Heart left ventricle (tissue), 13 donors: ENCODE data around the gene MCF2L.

Experiments used
- CTCF ChIP-seq, 12 donors: fragments of 200-600 bp; sonication (generic) in 4 of 12; IDR thresholded peaks; one replicate each; pipeline versions ENCODE4 v1.5.0 to v1.8.0; 2018 to 2022; ENCODE audit warnings: antibody characterized with exemption in 12 of 12, mild to moderate bottlenecking in 5 of 12
- POLR2A ChIP-seq, 2 donors: fragments of 450-650 bp; IDR thresholded peaks; one replicate each; pipeline ENCODE4 v1.6.1; 2017; ENCODE audit warnings: antibody characterized with exemption in 2 of 2, mild to moderate bottlenecking in 2 of 2, moderate library complexity in 2 of 2
- donor health status: ischemic (EF 13 %, LVEDD 7.1; RV severe dilation, severe dysfunction).
- donor health status: DM: no; HTN: yes; CAD: no.
- donor health status: DM: no; HTN: no; CAD: no.
- donor health status: ischemic (EF 25% LVEDD 6.9; RV normal size, moderate dysfunction).
- donor health status: ischemic (EF 25% LVEDD 5.7; RV mildly dilated, moderate dysfunction).
- donor health status: ischemic (EF 35%, LVEDD 5.7; RV mildly dilated, moderate dysfunction).
- donor health status: nonischemic (EF 11% LVEDD 7.7; RV severe dilation, severe dysfunction).
- donor health status: DM: yes; HTN: yes; CAD: no.
- donor health status: PGD.
- donor health status: ischemic (EF 29% LVEDD 5.4; RV normal size, mild dysfunction).
- donor health status: nonischemic (EF 23%, LVEDD 6.1; RV moderate dilation, normal function).

GRCh38 chr13:113105032-113105920, 136.3 kb downstream of the MCF2L start, which contains the start of gene F7:
- TF ChIP-seq CTCF (IDR thresholded peaks at IDR 0.05) (no peak), POLR2A (IDR thresholded peaks at IDR 0.05) (no peak)
